Ovary (tissue), 3 donors: ENCODE data around the gene NREP.

Experiments
- EP300 ChIP-seq: sonication (generic); formaldehyde crosslinking; IDR thresholded peaks from one replicate; pipeline ENCODE4 v1.6.1; 2017; ENCODE audit warnings: antibody characterized with exemption
- POLR2A ChIP-seq: fragments of 450-650 bp; IDR thresholded peaks from one replicate; pipeline ENCODE4 v1.6.1; 2017; ENCODE audit warnings: antibody characterized with exemption, mild to moderate bottlenecking, moderate library complexity
- TF ChIP-seq, protein P1 (sequence below), 3 donors: fragments of 450-650 bp in 2 of 3; fragments of 200-600 bp in 1 of 3; IDR thresholded peaks; one replicate each; pipeline versions ENCODE4 v1.5.1 to v1.8.0; 2016 to 2022; ENCODE audit warnings: antibody characterized with exemption in 3 of 3, mild to moderate bottlenecking in 1 of 3
- donor health status: DM: no; HTN: no; CAD: no.

DNA sequence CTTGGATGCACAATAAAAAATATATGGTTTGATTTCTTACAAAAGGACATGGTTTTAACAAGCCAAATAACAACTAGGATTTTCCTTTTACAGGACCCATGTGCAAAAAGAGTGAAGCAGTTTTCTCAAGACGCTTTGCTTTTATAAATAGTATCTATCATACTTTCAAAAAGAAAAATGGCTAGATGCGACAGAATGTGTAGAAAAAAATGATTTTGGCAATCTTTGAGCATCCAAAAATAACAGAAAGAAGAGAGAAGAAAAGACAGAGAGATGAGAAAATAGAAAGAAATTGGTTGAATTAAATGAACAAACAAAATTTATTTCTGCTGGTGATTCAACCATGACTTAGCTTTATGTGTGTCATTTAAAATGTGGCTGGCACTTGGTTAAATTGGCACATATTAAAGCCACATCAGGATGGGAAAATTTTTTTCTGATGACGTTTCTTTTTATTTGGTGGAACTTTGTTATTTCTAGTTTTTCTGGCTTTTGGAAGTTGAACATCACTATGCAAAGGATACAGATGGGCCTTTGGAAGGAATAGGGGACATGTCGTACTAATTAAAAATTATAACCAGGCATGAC is 35.6 kb upstream of the NREP start:
- TF ChIP-seq EP300 (no peak), POLR2A (no peak)
- TF ChIP-seq, protein P1, sequence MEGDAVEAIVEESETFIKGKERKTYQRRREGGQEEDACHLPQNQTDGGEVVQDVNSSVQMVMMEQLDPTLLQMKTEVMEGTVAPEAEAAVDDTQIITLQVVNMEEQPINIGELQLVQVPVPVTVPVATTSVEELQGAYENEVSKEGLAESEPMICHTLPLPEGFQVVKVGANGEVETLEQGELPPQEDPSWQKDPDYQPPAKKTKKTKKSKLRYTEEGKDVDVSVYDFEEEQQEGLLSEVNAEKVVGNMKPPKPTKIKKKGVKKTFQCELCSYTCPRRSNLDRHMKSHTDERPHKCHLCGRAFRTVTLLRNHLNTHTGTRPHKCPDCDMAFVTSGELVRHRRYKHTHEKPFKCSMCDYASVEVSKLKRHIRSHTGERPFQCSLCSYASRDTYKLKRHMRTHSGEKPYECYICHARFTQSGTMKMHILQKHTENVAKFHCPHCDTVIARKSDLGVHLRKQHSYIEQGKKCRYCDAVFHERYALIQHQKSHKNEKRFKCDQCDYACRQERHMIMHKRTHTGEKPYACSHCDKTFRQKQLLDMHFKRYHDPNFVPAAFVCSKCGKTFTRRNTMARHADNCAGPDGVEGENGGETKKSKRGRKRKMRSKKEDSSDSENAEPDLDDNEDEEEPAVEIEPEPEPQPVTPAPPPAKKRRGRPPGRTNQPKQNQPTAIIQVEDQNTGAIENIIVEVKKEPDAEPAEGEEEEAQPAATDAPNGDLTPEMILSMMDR (IDR thresholded peaks at IDR 0.05): no peak
